Tibial nerve (tissue), 4 donors: ENCODE measurements around the gene ASH1L. TPM values are rescaled to one million over a fixed set of nuclear protein-coding genes. Genes with fewer than 3 reads are reported as not detected.

Experiments
- DNase-seq, 2 donors: peaks; one replicate each; pipeline ENCODE4 v3.0.0-alpha.2; 2019; ENCODE audit warnings: low spot score in 2 of 2
- H3K27ac ChIP-seq, 4 donors: fragments of 200-600 bp; sonication (generic) in 3 of 4; one replicate each; pipeline ENCODE4 v1.5.1; 2017 to 2019; ENCODE audit warnings: mild to moderate bottlenecking in 1 of 4
- H3K27me3 ChIP-seq, 2 donors: fragments of 200-600 bp; sonication (generic) in 1 of 2; one replicate each; pipeline versions ENCODE4 v1.5.1 to v1.6.0; 2017 to 2019
- H3K36me3 ChIP-seq, 3 donors: fragments of 200-600 bp; sonication (generic); one replicate each; pipeline ENCODE4 v1.5.1; 2018 to 2019
- H3K4me1 ChIP-seq, 4 donors: fragments of 200-600 bp; sonication (generic) in 3 of 4; one replicate each; pipeline ENCODE4 v1.5.1; 2017 to 2019
- H3K4me3 ChIP-seq, 4 donors: fragments of 200-600 bp; sonication (generic) in 3 of 4; one replicate each; pipeline ENCODE4 v1.5.1; 2017 to 2019; ENCODE audit warnings: mild to moderate bottlenecking in 1 of 4, moderate library complexity in 1 of 4
- H3K9me3 ChIP-seq, 4 donors: fragments of 200-600 bp; sonication (generic) in 3 of 4; one replicate each; pipeline ENCODE4 v1.5.1; 2017 to 2019
- CTCF ChIP-seq, 5 experiments: fragments of 200-600 bp in 3 of 5; fragments of 450-650 bp in 2 of 5; sonication (generic) in 3 of 5; IDR thresholded peaks; one replicate each; pipeline ENCODE4 v1.5.1; 2016 to 2019; ENCODE audit warnings: antibody characterized with exemption in 5 of 5, mild to moderate bottlenecking in 3 of 5, moderate library complexity in 2 of 5
- EP300 ChIP-seq, 2 donors: sonication (generic); formaldehyde crosslinking; IDR thresholded peaks; one replicate each; pipeline ENCODE4 v1.6.1; 2017; ENCODE audit warnings: antibody characterized with exemption in 2 of 2, mild to moderate bottlenecking in 1 of 2
- POLR2A ChIP-seq, 2 donors: fragments of 450-650 bp; IDR thresholded peaks; one replicate each; pipeline ENCODE4 v1.6.1; 2017; ENCODE audit warnings: antibody characterized with exemption in 2 of 2, mild to moderate bottlenecking in 2 of 2, moderate library complexity in 2 of 2
- WGBS, 2 donors: methylation state at CpG; one replicate each; pipeline ENCODE4 v1.1.5; 2018; 5-methylcytosine and 5-hydroxymethylcytosine counted together
- total RNA-seq, 4 donors: library from RNA; depleted of rRNA; stranded (reverse); fragments of >200 nt; gene quantifications; one replicate each; pipeline ENCODE4 v1.1.0, GENCODE V29; 2016

ASH1L gene
- total RNA-seq, 4 donors from 2014 or later = 73.7 to 99.6 (median 85.9) TPM

- no peaks in the 10 kb centered on the region for H3K9me3 ChIP-seq
- no peak for TF ChIP-seq POLR2A (IDR thresholded peaks at IDR 0.05)
- TF ChIP-seq CTCF (IDR thresholded peaks at IDR 0.05) = no peak
- no peak for TF ChIP-seq EP300 (IDR thresholded peaks at IDR 0.05)
- 33 to 39% methylated on average over 21 to 24 of the region's 27 CpGs for WGBS, 2 donors
- peaks cover 0 to 28% (median 4%) of the 10 kb centered on the region in 3 donors for H3K36me3 ChIP-seq
- no peak for DNase-seq
- peaks cover 0 to 53% (median 25%) of the 10 kb centered on the region in 4 donors for H3K4me1 ChIP-seq
- peak overlapping the region; percentile 96 to 100 (median 98) for H3K27ac ChIP-seq
- H3K27me3 ChIP-seq = no peaks in the 10 kb centered on the region
- peak overlapping the region; percentile 53 to 89 (median 64) for H3K4me3 ChIP-seq
Observed at GRCh38 chr1:155321639-155322503, 240.7 kb downstream of the ASH1L start.

- H3K4me1 ChIP-seq = peaks cover 0 to 46% (median 24%) of the 10 kb centered on the region in 4 donors
- WGBS, 2 donors = 6 to 12% methylated on average over 43 to 51 of the region's 51 CpGs
- DNase-seq = peak; percentile 68 to 72
- H3K36me3 ChIP-seq = peaks cover 0 to 28% (median 4%) of the 10 kb centered on the region in 3 donors
- H3K4me3 ChIP-seq = peak within 1 kb of the TSS; percentile 31 to 89 (median 62)
- TF ChIP-seq POLR2A (IDR thresholded peaks at IDR 0.05) = peak in 1 of 2 donors; percentile 64
- peak; percentile 63 to 80 for TF ChIP-seq EP300 (IDR thresholded peaks at IDR 0.05)
- peak in 1 of 5 experiments; percentile 14 for TF ChIP-seq CTCF (IDR thresholded peaks at IDR 0.05)
- no peaks in the 10 kb centered on the region for H3K9me3 ChIP-seq
- peak within 1 kb of the TSS; percentile 96 to 100 (median 98) for H3K27ac ChIP-seq
- no peaks in the 10 kb centered on the region for H3K27me3 ChIP-seq
Observed at GRCh38 chr1:155320661-155321617, 241.7 kb downstream of the ASH1L start, which contains the start of gene RUSC1. Gene RUSC1, plus strand, starts transcription at chr1:155320894. Its CDS starts 880 bp downstream, at chr1:155321774.

- Histone ChIP-seq H3K9me3 (no peaks in the 10 kb centered on the region), H3K27me3 (no peaks in the 10 kb centered on the region), H3K36me3 (peaks cover 0 to 34% (median 4%) of the 10 kb centered on the region in 3 donors), H3K4me3 (peak overlapping the region; percentile 31 to 89 (median 62)), H3K4me1 (peaks cover 0 to 39% (median 17%) of the 10 kb centered on the region in 4 donors), H3K27ac (peak overlapping the region; percentile 96 to 100 (median 98))
- WGBS, 2 donors = 31 to 39% methylated on average over 11 of the region's 11 CpGs
- no peak for DNase-seq
- TF ChIP-seq POLR2A (IDR thresholded peaks at IDR 0.05) (no peak), CTCF (IDR thresholded peaks at IDR 0.05) (no peak), EP300 (IDR thresholded peaks at IDR 0.05) (no peak)
Observed at GRCh38 chr1:155320252-155320651, 242.4 kb downstream of the ASH1L start.

DNA sequence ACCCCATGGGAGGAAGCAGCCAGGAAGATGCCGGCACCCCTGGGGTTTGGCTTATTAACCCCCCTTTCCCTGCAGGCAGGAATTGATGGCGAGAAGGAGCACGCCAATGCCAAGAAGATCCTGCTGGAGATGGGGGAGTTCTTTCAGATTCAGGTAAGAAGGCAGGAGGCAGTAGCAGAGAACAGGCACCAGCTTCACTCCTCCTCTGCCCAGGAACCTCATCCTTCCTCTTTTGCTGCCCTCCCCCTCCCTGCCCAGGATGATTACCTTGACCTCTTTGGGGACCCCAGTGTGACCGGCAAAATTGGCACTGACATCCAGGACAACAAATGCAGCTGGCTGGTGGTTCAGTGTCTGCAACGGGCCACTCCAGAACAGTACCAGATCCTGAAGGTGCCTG lies 243.1 kb downstream of the ASH1L start:
- DNase-seq = no peak
- 65 to 86% methylated on average over 5 of the region's 5 CpGs for WGBS, 2 donors
- Histone ChIP-seq H3K36me3 (peaks cover 0 to 41% (median 4%) of the 10 kb centered on the region in 3 donors), H3K4me1 (peaks cover 0 to 35% (median 14%) of the 10 kb centered on the region in 4 donors), H3K9me3 (no peaks in the 10 kb centered on the region), H3K4me3 (no peak overlapping the region), H3K27ac (peak overlapping the region in 1 of 4 donors; percentile 100), H3K27me3 (no peaks in the 10 kb centered on the region)
- TF ChIP-seq CTCF (IDR thresholded peaks at IDR 0.05) (no peak), POLR2A (IDR thresholded peaks at IDR 0.05) (no peak), EP300 (IDR thresholded peaks at IDR 0.05) (no peak)
